HG03442 (cell line): Measurements from ENCODE around the gene SLC16A6.
A peak's percentile ranks its signal among the peaks of the same experiment; 100 is the strongest.
"Not testable (repeated sequence)": the region's sequence is repeated elsewhere in the genome, so short reads cannot be mapped to it uniquely, and the experiment has no call there.

Source experiments
- ATAC-seq: cut with Tn5 transposase; IDR thresholded peaks from one replicate; pipeline ENCODE4 v1.9.1; 2021; ENCODE audit warnings: mild to moderate bottlenecking, moderate library complexity; ENCODE audit not compliant: unreplicated experiment

The SLC16A6 gene

DNA sequence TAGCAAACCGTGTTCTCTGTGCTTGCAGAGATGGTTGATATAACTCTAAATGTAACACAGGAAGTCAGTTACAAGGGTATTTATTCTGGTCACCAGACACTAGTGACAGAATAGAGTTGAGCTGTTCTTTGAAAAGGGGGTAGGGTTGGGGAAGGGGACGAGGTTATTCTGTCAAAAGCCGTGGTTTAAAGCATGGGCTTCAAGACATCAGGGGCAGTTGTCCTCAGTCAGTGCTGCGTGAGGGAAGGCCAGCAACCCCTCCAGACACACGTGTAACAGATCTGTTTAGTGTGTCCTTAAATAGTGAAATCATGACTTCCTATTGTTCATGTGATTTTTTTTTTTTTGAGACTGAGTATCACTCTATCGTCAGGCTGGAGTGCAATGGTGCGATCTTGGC, 37.5 kb downstream of the SLC16A6 start:
- ATAC-seq = not testable (repeated sequence)

DNA sequence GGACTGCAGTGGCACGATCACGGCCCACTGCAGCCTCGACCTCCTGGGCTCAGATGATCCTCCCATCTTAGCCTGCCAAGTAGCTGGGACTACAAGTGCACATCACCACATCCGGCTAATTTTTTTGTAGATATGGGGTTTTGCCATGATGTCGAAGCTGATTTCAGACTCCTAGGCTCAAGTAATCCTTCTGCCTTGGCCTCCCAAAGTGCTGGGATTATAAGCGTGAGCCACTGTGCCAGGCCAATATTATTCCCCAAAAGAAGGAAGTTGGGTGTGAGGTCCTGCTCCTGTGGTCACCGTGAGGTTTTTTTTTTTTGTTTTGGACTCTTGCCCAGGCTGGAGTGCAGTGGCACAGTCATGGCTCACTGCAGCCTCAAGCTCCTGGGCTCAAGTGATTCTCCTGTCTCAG, 41.6 kb downstream of the SLC16A6 start:
- no peak for ATAC-seq

- no peak for ATAC-seq
These were observed 42.0 kb downstream of the SLC16A6 start for GRCh38 chr17:68248891-68249290.

- ATAC-seq = peak; percentile 20
These were observed 42.6 kb downstream of the SLC16A6 start for GRCh38 chr17:68248199-68248825.

DNA sequence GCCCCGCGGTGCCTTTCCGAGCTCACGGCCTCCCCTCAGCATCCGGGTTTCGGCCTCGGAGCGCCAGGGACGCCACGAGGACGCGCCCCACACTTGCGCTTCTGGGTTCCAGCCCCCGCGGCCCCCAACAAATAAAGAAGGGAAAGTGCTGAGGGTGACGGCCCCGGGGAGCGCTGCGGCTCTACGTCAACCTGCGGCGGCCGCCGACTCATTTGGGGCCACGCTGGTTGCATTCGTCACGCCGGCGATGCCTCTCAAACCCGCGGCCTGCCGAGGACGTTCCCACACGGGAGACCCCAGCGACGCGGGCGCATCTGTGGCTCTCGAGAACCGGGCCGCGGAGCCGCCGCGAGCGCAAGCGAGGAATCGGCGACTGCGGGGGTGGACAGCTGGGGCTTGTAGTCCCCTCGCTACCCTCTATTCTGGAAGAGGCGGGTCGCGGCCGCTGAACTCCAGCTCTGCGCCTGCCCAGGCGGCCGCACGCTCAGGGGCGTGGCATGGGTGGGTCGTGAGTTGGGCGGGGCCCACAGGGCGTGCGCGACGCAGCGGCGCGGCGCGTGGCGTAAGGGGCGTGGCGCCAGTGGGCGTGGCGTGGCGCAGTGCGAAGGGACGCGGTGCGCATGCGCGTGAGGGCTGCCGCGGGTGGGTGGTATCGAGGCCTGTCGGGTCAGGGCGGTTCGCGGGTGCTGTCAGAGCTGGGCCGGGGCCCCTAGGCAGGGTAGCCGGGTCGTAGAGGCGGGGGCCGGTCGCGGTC, 43.3 kb downstream of the SLC16A6 start, which contains the start of gene AMZ2:
TSS of gene AMZ2 (plus strand) at position 599 of the 754 bp plus-strand sequence. CDS start 2,145 bp downstream, outside the sequence.
- peak; percentile 87 for ATAC-seq

- ATAC-seq = no peak
These were observed 44.5 kb downstream of the SLC16A6 start for GRCh38 chr17:68246271-68247028.

GRCh38 chr17:68239632-68240366, 51.1 kb downstream of the SLC16A6 start:
- no peak for ATAC-seq

DNA sequence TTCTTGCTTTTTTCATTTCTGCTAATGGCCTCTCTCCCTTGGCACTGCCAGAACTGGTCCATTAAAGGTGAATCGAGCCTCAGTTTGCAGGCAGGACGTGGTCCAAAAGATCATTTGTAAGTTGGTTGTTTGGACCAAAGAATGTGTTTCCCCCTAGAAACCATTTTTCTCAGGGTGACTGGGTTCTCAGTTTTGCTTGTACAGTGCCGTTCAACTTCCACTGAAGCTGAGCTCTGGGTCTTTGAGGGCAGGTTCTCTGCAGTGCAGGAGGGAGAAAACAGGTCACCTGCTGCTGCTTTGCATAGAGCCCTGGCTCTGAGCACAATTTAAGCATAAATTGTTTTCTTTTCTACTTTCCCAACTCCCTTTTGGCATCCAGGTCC, 52.1 kb downstream of the SLC16A6 start:
- no peak for ATAC-seq

DNA sequence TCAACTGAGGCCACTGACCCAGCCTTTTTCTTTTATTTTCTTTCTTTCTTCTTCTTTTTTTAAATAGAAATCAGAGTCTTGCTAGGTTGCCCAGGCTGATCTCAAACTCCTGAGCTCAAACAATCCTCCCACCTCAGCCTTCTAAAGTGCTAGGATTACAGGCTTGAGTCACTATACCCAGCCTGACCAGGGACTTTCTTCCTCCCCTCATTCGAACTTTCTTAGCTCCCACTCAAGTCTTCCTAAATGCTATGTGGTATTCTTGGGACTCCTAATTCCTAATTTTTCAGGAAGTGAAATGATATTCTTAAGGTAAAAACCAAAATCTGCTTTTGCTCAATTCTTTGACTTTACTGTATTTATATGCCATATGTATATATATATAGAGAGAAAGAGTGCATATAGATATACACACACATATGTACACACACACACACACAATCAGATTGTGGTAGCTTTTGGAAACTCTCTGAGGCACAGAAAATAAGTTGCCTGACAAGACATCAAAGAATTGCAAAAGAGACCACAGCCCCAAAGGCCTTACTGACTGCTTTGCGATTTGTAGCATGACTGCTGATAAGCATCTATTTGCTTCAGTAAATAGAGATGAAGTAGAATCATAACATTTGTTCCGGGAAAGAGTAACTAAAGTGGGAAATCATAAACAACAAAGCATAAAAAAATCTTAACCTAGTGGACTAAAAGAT, 52.6 kb downstream of the SLC16A6 start:
- no peak for ATAC-seq

DNA sequence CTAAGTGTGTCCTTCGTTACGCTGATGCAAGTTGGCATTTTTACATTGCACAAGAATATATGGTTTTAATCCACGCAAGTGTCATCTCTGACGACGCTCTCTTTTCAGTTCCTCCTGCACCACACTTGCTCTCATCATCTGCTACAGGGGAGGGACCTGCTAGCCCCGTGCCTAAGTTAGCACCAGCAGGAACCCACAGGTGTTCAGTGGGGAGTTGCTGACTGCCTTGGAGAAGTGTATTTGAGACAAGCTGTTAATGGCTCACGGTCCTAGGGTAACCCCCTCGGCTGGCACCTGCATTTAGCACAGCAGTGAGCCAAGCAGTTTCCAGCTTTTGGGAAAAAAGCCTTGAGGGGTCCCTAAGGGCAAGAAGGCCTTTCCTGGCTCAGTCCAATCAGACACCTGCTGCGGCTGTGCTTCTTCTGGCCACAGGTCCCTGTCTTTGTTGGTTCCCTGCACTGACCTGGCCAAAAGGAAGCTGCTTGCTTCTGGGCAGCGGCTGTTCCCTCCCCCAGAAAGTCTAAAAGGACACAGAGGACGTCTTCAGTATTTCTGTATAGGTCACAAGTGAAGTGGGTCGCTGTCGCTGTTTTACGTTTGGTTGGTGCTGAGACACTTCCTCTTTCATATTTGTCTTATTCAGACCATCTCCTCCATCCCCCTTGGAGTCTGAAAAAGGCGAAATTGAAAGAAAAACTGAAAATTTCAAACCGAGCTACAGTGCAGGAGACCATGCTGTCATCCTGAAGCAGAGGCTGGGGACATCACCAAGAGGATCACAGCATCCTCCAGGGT, 53.4 kb downstream of the SLC16A6 start:
- ATAC-seq = peak; percentile 63

DNA sequence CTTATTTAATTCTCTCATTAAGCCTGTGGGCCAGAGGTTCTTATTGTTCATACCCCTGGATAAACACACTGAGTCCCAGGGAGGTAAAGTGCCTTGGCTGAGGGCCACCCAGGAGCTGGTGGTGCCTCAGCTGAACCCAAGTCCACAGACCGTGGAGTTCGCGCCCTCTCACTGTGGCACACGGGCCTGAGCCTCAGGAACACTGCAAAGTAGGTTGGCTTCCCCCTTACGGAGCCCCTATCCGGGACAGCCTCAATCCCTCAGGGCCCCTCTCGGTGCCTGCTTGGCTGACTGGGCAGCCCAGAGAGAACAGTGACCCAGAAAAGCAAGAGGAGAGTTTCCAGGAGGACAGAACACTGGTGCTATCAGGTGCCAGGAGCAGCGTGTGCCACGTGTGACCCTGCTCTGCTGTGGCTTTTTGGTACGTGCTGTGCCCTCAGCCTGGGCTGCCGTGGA, 55.6 kb downstream of the SLC16A6 start:
- ATAC-seq = not testable (repeated sequence)

GRCh38 chr17:68234726-68235335, 56.1 kb downstream of the SLC16A6 start:
- ATAC-seq = peak; percentile 37

DNA sequence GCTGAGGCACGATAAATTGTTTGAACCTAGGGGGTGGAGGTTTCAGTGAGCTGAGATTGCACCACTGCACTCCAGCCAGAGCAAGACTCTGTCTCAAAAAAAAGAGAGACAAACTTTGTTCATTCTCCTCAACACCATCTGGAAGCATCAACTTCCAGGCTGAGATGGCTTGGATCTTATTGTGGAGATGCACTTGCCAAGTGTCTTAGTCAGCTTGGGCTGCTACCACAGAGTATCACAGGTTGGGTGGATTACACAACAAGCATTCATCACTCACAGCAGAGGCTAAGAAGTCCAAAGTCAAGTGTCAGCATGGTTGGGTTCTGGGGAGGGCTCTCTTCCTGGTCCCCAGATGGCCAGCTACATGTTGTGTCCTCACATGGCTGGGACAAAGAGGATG, 58.2 kb downstream of the SLC16A6 start:
- ATAC-seq = not testable (repeated sequence)

DNA sequence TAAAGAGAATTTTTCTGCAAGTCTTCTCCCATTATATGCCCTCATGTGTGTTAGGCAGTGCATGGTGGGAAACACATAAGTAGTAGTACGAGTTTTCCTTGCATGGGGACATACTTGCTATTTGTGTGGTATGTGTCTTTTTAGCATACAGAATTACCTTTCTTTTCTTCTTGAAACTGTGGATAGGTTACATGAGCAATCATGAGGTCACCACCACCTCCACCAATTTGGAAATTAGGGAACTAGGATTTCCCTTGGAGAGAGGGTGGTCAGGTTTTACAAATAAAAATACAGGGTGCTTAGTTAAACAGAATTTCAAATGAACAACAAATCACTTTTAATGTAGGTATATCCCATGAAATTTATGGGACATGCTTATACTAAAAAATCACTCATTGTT, 59.4 kb downstream of the SLC16A6 start:
- no peak for ATAC-seq

DNA sequence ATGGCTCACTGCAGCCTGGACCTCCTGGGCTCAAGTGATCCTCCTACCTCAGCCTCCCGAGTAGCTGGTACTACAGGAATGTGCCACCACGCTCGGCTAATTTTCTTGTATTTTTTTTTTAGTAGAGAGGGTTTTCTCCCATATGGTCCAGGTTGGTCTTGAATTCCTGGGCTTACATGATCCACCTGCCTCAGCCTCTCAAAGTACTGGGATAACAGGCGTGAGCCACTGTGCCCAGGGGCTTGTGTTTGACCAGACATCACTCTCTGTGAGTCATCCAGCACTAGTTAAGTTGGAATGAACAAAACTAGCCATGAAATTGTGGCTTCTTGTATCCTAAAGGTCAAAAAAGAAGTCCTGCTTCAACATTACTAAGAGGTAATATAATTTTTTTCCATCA, 59.8 kb downstream of the SLC16A6 start:
- ATAC-seq = not testable (repeated sequence)

- no peak for ATAC-seq
These were observed 61.3 kb downstream of the SLC16A6 start for GRCh38 chr17:68229619-68230018.

- ATAC-seq = no peak
These were observed 61.9 kb downstream of the SLC16A6 start for GRCh38 chr17:68228817-68229570.

DNA sequence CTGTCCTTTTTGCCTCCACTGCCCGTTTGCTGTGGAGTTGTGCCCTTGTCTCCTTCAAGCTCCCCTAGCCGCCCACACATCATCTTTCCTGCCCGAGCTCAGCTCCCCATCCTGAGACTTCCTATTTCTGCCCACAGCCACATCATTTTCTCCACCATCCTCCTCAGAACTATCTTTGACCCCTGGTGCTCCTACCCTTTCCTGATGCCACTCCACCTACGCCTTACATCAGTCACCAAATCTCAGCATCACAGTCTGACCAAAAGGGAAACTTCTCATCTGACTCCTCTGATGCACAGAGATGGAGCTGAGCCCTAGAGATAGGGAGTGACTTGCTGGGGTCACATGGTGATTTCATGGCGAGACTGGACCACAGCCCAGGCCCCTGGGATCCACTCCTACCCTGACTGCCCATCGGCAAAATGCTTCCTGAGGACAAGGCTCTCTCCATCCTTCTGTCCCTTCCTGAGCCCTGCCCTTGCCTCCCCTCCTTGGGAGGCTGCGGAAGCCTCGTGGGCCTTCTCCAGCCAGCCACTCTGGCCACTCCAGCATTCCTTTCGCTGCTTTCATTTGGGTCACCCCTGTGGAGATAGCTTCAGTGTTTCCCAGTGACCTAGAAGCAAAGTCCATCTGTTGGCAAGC, 62.8 kb downstream of the SLC16A6 start:
- ATAC-seq = not testable (repeated sequence)
